Activated CD8-positive, alpha-beta memory T cell treated with anti-CD3 and anti-CD28 coated beads, Interleukin-2, amount 50 U/mL, for 24 hours (primary cell): Measurements from ENCODE around the gene BATF2.
"Not testable (repeated sequence)": the region's sequence is repeated elsewhere in the genome, so short reads cannot be mapped to it uniquely, and the experiment has no call there.

Experiments used
- DNase-seq: peaks from one replicate; pipeline ENCODE4 v3.0.0-alpha.2; 2020; ENCODE audit errors: extremely low read depth

The BATF2 gene, protein sequence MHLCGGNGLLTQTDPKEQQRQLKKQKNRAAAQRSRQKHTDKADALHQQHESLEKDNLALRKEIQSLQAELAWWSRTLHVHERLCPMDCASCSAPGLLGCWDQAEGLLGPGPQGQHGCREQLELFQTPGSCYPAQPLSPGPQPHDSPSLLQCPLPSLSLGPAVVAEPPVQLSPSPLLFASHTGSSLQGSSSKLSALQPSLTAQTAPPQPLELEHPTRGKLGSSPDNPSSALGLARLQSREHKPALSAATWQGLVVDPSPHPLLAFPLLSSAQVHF

DNA sequence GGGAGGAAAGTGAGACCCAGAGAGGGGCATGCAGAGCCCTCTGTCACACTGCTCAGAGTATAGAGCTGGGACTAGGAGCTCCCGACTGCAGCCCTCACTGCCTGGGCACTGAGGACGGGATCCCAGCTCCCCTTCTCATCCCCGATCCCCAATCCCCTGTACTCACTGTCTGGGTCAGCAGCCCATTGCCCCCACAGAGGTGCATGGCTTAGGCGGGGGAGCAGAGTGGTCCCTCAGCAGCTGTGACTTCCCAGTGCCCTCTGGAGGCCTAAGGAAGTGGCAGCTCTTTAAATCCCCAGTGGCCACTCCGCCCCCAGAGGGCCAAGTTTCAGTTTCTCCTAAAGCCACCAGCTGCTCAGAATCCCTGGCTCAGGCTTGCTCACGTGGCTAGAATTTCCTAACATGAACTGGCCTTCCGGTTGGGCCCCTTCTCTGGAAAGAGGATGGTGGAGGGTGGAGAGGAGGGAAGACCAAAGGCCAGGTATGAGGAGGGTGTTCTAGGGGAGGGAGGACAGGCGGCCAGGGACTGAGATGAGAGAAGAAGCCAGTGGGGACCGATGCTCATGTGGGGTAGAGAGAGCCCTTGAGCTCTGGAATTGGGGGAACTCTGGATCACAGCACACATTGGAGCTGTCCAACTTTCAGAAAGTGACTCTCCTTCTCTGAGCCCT lies at the start of gene BATF2:
TSS of gene BATF2 (minus strand) at position 262 of the 671 bp plus-strand sequence. CDS start at position 205, 57 bp downstream.
- no peak for DNase-seq

DNA sequence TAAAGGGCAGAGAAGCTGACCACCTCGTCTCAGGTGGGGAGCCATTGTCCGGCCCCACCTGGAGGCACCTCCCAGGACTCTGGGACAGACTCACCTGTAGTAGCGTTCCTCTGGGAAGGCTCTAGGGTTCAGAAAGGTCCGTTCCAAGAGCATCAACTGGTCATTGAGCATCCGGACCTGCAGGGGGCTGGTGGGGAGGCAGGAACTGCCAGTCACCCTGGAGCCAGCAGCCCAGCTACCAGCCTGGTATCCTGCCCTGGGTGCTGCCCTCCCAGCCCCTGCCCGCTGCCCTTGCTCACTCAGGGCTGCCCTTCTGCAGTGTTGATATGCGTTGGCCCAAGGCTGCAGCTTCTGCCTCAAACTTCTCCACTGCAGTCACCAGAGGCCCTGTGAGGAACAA lies 49.0 kb upstream of the BATF2 start:
- no peak for DNase-seq

DNA sequence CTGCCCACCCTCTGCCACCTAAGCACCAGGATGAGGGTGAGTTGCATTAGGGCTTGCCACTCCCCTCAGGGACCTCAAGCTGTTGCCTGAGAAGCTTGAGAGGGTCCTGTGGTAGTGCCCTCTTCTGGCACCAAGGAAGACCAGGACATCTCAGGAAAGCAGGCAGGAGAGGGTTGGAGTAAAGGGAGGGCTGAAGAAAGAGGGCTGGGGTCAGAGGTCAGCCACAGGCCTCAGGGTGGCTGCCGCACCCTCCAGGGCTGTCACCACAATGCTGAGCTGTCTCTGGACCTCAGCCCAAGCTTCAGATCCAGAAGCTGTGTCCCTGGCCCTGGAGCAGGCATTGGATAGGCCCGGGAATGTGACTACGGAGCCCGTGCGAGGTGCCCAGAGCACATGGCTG lies 48.3 kb upstream of the BATF2 start:
- DNase-seq: no peak

DNA sequence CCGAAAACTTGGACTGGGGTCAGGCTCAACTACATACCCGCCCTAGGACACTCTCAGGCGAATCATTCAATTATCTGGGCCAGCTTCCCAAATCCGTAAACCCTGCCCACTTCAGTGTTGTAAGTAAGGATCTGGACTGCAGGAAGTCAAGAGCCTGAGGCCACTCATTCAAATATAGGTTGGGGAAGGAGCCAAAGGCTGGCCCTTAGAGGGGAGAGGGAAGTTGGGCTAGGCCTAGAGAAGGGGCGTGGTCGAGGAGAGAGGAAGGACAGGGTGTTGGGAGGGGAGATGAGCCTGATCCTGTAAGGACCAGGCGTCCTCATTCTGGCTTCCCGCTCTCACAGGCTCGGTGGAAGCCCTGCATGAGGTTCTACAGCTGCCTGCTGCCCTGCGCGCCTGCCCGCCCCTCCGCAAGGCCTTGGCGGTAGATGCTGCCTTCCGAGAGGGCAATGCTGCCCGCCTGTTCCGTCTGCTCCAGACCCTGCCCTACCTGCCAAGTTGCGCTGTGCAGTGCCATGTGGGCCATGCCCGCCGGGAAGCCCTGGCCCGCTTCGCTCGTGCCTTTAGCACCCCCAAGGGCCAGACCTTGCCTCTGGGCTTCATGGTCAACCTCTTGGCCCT lies 47.2 kb upstream of the BATF2 start:
- no peak for DNase-seq

DNA sequence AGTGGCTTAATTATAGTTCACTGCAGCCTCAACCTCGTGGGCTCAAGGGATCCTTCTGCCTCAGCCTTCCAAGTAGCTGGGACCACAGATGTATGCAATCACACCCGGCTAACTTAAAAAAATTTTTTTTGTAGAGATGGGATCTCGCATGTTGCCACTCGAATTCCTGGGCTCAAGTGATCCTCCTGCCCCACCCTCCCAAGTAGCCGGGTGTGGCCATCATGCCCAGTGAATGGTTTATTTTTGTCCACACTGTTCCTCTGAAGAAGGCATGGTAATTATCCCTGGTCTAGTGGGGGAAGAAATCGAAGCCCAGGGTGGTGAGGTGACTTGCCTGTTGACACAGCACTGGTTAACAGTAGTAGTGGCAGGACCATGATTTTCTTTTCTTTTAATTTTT lies 46.1 kb upstream of the BATF2 start:
- no peak for DNase-seq

DNA sequence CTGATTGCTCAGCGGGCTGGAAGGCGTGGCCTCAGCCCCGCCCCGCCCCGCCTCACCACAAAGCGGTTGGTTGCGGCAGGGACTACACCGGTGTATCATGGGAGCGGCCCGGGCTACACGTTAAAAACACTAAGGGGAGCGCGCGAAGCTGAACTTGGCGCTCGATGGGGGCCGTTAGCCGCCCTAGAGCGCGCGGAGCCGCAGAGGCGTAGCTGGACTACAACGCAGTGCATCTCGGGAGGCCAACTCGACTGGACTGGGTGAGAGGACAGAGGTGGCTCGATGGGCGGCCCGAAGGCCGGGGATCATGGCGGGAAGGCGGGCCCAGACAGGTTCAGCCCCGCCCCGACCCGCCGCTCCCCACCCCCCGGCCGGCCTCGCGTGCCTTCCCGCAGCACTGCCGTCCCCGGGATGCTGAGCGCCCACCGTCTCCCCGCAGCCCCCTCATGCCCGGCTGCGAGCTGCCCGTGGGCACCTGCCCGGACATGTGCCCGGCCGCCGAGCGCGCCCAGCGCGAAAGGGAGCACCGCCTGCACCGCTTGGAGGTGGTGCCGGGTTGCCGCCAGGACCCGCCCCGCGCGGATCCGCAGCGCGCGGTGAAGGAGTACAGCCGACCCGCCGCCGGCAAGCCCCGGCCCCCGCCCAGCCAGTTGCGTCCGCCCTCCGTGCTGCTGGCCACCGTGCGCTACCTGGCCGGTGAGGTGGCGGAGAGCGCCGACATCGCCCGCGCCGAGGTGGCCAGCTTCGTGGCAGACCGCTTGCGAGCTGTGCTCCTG lies 44.3 kb upstream of the BATF2 start, which contains the start of gene SAC3D1:
TSS of gene SAC3D1 (plus strand) at position 364 of the 776 bp plus-strand sequence. CDS start at position 447, 83 bp downstream.
- DNase-seq: peak; percentile 68

DNA sequence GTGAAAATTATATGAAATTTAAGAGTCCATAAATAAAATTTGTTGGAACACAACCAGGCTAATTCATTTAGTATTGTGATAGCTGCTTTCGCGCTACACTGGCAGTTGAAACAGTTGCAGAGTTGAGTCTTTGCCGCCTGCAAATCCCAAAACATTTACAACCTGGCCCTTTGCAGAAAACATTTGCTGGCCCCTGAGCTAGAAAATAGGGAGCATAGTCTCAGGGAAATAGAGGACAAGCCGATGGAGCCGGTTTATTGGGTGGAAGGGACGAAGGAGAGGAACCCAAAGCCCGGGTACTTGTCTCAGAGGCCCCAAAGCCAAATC lies 43.7 kb upstream of the BATF2 start:
- no peak for DNase-seq

DNA sequence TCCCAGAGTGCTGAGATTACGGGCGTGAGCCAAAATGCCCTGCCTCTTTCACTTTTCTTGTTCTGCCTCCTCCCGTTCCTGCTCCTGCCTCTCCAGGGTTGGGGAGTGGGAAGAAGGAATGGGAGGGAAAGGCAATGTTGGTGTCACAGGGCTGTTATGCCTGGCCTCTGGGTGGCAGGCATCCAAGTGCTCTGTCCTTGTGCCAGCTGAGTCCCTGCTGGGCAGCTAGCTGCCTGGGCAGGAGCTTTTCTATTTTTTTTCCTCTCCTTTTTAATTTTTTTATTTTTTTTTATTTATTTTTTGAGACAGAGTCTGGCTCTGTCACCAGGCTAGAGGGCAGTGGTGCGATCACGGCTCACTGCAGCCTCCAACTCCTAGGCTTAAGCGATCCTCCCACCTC lies 40.2 kb upstream of the BATF2 start:
- no peak for DNase-seq

DNA sequence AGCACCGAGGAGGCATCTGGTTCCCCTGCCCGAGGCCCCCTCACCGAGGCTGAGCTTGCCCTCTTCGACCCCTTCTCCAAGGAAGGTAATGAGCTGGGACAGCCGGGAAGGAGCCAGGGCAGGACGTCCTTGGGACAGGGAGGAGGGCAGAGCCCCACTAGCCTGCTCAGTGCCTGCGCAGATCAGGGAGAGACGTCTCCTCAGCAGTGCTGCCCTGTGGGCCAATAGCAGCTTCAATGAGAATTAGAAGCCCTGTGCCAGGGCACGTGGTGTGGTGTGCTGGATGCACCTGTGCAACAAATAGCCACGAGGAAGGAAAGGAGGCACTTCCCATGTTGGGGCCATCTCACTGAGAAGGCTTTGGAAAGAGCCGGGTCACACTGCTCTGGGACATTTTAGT lies 38.8 kb upstream of the BATF2 start:
- DNase-seq: no peak

DNA sequence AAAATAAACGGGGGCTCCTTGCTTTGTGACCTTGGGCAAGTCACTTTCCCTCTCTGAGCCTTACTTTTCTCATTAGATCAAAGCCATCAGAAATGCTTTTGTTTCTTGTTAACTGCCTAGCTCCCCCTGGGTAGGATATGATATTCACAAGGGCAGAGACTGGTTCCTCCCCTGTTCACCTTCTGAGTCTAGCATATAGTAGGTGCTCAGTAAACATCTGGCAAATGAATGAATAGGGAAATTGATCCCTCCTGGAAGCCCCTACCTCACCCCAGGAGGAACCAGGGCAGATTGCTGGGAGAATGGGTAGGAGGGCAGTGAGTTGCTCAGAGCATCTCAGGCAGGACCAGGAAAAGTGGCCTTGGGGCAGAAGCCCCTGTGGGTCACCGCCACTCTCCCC lies 37.7 kb upstream of the BATF2 start:
- no peak for DNase-seq

DNA sequence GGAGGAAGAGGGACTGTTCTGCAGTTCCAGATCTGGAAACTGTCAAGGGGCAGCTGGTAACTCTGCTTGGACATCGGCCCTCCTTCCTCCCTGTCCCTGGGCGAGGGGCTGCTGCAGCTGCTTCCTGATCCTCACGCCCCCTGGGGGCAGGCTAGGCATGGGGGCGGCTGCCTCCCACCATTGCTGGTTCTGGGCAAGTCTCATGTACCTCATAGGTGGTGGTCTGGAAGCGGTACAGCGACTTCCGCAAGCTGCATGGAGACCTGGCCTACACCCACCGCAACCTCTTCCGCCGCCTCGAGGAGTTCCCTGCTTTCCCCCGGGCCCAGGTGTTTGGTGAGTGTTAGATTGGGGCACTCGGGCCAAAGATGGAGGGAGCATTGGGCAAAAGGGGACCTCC lies 35.4 kb upstream of the BATF2 start:
- DNase-seq: no peak

DNA sequence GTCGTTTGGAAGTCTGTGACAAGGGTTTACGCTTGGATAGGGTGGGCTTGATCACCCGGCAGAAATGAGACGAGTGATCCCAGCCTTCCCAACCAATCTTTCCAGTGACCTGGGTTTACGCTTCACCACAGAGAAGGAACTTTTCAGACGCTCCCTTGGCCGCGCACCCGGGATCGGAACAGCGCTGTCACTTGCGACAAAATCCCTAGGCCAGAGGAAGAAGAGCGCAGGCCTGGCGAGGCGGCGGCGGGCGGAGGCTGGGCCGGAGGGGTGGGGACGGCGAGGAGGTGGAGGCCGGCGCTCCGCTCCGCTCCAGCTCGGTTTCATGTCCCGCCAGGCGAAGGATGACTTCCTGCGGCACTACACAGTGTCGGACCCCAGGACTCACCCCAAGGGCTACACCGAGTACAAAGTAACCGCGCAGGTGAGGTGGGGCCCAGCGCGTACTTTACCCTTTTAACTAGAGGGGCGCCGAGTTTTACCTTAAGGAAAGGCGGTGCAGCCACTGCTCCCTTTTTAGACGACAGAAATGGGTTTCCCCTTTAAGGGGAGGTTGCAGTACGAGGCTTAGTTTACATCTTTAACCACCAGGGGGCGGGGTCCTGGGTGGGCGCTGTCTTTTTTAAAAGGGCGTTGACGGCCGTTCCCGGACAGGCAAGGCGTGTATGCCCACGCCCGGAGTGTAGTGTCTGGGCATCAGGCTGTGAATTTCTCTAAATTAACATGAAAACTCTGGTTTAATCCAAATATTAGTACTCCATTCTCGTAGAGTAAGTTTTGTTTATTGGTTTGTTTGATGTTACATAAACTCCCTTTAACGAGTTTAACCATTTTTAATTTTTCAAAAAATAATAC lies 30.7 kb upstream of the BATF2 start, which contains the start of gene SNX15:
TSS of gene SNX15 (plus strand) at position 227 of the 855 bp plus-strand sequence. CDS start at position 326, 99 bp downstream.
- DNase-seq: peak; percentile 77

DNA sequence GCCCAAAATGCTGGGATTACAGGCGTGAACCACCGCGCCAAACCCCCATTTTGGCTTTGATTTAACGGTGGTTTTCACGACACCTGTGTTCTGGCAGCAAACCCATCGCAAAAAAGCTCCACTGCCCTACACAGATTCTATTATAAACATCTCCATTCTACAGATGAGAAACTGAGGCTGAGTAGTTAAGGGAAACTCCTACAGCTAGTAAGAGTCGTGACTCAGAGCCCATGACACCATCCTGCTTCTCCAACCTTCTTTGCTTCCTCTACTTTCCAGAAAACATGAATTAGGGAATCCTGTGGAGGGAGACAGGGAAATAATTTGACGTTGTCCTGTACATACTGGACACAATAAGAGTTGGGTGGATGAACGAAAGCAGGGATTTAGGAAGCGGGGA lies 30.0 kb upstream of the BATF2 start:
- no peak for DNase-seq

DNA sequence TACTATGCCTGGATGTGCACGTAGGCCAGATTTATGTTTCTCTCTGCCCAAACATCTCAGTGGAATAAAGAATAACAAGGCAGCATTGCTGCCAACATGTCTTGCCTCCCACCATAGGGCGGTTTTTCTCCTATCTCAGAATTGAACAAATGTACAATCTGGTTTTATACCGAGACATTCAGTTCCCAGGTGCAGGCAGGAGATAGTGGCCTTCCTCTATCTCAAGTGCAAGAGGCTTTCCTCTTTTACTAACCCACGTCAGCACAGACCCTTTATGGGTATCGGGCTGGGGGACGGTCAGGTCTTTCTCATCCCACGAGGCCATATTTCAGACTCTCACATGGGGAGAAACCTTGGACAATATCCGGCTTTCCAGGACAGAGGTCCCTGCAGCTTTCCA lies 26.7 kb upstream of the BATF2 start:
- DNase-seq: not testable (repeated sequence)

DNA sequence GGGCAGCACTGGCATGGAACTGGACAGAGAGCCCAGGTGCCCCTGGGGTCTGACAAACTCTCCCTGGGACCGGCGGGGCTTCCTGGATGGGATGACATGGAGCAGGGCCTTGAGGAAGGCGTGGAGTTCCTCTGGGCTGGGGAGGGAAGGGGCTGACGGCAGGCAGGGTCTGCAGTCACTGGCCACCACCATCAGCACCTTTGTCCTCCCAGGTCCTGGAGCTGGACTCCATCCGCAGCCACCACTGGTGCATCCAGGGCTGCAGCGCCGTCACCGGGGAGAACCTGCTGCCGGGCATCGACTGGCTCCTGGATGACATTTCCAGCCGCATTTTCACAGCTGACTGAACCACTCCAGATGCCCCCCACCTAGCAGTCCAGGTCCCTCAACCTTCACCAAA lies 24.7 kb upstream of the BATF2 start:
- no peak for DNase-seq

DNA sequence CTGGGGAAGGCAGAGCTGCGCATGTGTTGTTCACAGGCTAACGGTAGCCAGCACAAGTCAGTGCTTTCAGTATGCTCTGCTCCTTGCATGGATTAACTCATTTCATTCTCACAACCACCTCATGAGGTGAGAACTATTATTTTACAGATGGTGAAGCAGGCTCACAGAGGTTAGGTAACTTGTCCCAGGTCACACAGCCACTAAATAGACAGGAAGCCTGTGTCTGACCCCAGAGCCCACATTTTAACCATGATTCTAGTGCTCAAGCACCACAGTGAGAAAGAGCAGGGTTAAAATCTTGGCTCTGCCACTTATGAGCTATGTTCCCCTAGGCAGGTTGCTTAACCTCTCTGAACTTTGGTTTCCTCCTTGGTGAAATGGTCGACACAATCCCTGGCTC lies 24.2 kb upstream of the BATF2 start:
- DNase-seq: no peak

DNA sequence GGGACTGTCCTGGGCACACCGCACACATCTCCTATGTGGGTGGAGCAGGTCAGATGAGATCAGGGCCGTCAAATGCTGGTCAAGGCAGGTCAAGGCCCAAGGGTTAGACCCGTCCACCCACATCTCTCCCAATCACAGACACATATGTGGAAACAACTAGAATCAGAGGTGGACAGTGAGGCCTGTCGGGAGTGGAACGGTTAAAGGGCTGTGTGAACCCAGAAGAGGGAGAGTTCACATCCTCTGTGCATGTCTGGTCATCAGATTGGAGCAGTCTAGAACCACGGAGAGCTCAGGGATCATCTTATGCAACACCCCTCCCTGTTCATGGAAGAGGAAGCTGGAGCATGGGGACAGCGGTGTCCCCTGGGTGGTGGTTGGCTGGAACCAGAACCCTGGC lies 23.1 kb upstream of the BATF2 start:
- DNase-seq: no peak

DNA sequence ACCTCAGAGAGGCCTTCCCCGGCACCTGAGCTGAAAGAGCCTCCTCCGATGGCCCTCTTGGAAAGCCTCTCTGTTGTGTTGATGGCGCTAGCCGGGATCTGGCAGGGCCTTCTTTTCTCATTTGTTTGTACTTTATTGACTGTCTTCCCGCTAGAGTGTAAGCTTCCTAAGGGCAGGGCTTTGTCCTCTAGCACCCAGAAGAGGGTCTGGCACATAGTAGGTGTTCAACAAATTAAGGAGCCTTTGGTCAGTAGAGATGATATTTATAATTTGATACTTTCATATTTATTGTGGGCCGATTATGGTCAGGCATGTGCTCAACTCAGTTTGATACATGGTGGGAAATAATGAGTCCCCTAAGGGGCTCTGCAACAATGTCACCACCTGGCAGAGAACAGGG lies 21.2 kb upstream of the BATF2 start:
- no peak for DNase-seq

DNA sequence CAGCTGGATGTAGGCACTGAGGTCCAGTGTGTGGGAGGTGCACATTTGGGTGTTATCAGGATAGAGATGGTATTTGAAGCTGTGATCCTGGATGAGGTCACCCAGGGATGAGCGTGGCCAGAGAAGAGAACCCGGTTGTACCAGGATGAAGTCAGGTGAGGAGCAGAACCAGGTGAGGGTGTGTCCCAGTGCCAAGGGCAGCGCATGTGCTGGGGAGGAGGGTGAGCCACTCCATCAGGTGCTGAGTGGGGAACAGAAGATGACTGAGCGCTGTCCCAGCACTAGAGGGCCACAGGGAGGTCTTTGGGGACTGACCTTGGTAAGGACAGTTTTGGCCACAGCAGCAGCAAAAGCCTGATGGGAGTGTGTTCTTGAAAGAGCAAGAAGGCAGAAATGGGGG lies 19.9 kb upstream of the BATF2 start:
- no peak for DNase-seq

DNA sequence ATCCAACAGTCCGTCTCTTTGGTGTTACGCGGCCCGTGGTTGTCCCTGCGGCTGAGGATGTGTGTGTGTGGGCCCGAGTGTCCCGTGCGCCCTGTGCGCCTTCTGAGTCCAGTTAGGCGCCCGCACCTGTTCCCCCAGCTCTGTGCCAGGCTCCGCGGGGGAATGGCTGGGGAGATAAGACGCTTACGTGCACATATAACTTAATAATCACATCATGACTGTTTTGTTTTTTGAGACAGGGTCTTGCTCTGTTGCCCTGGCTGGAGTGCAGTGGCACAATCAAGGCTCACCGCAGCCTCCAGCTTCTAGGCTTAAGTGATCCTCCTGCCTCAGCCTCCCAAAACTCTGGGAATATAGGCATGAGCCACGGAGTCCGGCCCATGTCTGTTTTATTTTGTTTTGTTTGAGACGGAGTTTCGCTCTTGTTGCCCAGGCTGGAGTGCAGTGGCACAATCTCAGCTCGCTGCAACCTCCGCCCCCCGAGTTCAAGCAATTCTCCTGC lies 18.0 kb upstream of the BATF2 start:
- no peak for DNase-seq
